ENCODE measurements around the gene ADAMTS2.
"Not testable (repeated sequence)": the region's sequence is repeated elsewhere in the genome, so short reads cannot be mapped to it uniquely, and the experiment has no call there.

ADAMTS2 gene

GRCh38 chr5:179288101-179288808 is 57.0 kb downstream of the ADAMTS2 start:
- ChIA-PET CTCF (no interaction called here), POLR2A (no interaction called here)
- TF ChIP-seq CTBP1 (IDR thresholded peaks at IDR 0.05; ENCODE audit: borderline replicate concordance) (no peak), HDGF (IDR thresholded peaks at IDR 0.05; ENCODE audit: borderline replicate concordance) (no peak), L3MBTL2 (conservative IDR thresholded peaks at IDR 0.05) (no peak), TARDBP (IDR thresholded peaks at IDR 0.05) (no peak), FOXA1 (IDR thresholded peaks at IDR 0.05) (no peak), ZNF384 (IDR thresholded peaks at IDR 0.05) (no peak), ELF4 (IDR thresholded peaks at IDR 0.05) (no peak), ARNT (IDR thresholded peaks at IDR 0.05) (no peak), SP1 (IDR thresholded peaks at IDR 0.05) (no peak), NFRKB (IDR thresholded peaks at IDR 0.05) (no peak), BHLHE40 (IDR thresholded peaks at IDR 0.05; ENCODE audit: borderline replicate concordance) (no peak), LEF1 (IDR thresholded peaks at IDR 0.05; ENCODE audit: borderline replicate concordance) (no peak)
- DNase-seq (ENCODE audit: extremely low spot score), result no peak

GRCh38 chr5:179287631-179288030 is 57.6 kb downstream of the ADAMTS2 start:
- TF ChIP-seq FOXA1 (IDR thresholded peaks at IDR 0.05) (no peak), ELF4 (IDR thresholded peaks at IDR 0.05) (no peak), TARDBP (IDR thresholded peaks at IDR 0.05) (no peak), L3MBTL2 (conservative IDR thresholded peaks at IDR 0.05) (no peak), FOXM1 (IDR thresholded peaks at IDR 0.05; ENCODE audit: borderline replicate concordance) (no peak), ARNT (IDR thresholded peaks at IDR 0.05) (no peak), FOXK2 (IDR thresholded peaks at IDR 0.05) (no peak), BHLHE40 (IDR thresholded peaks at IDR 0.05; ENCODE audit: borderline replicate concordance) (no peak)
- ChIA-PET POLR2A (no interaction called here), CTCF (interaction anchor here (0.6 kb wide), 1 partner anchor 44 kb away, joined by 3 read pairs; no protein-coding TSS in a partner anchor)
- no peak for DNase-seq (ENCODE audit: extremely low spot score)

- TF ChIP-seq SP1 (IDR thresholded peaks at IDR 0.05), result no peak
- TF ChIP-seq TARDBP (IDR thresholded peaks at IDR 0.05), result no peak
- TF ChIP-seq ARNT (IDR thresholded peaks at IDR 0.05), result no peak
- no peak for TF ChIP-seq PKNOX1 (IDR thresholded peaks at IDR 0.05)
- no peak for TF ChIP-seq ZNF384 (IDR thresholded peaks at IDR 0.05)
- TF ChIP-seq FOXM1 (IDR thresholded peaks at IDR 0.05; ENCODE audit: borderline replicate concordance), result no peak
- ChIA-PET POLR2A (no interaction called here), CTCF (interaction anchor here (0.6 kb wide), 1 partner anchor 44 kb away, joined by 3 read pairs; no protein-coding TSS in a partner anchor)
- no peak for DNase-seq (ENCODE audit: extremely low spot score)
These were observed 58.2 kb downstream of the ADAMTS2 start for GRCh38 chr5:179287071-179287470.

- DNase-seq (ENCODE audit: extremely low spot score); POLR2A ChIA-PET; CTCF ChIA-PET: not testable (repeated sequence)
These were observed 59.5 kb downstream of the ADAMTS2 start for GRCh38 chr5:179285776-179286162.

- ChIA-PET CTCF (no interaction called here), POLR2A (no interaction called here)
- DNase-seq (ENCODE audit: extremely low spot score), result no peak
- TF ChIP-seq HDGF (IDR thresholded peaks at IDR 0.05; ENCODE audit: borderline replicate concordance) (no peak), LEF1 (IDR thresholded peaks at IDR 0.05; ENCODE audit: borderline replicate concordance) (no peak), CTBP1 (IDR thresholded peaks at IDR 0.05; ENCODE audit: borderline replicate concordance) (no peak), ZNF384 (IDR thresholded peaks at IDR 0.05) (no peak), FOXM1 (IDR thresholded peaks at IDR 0.05; ENCODE audit: borderline replicate concordance) (no peak), L3MBTL2 (conservative IDR thresholded peaks at IDR 0.05) (no peak), BHLHE40 (IDR thresholded peaks at IDR 0.05; ENCODE audit: borderline replicate concordance) (no peak), ELF4 (IDR thresholded peaks at IDR 0.05) (no peak), SP1 (IDR thresholded peaks at IDR 0.05) (no peak), FOXK2 (IDR thresholded peaks at IDR 0.05) (no peak), FOXA1 (IDR thresholded peaks at IDR 0.05) (no peak), SUZ12 (IDR thresholded peaks at IDR 0.05) (no peak), ARNT (IDR thresholded peaks at IDR 0.05) (no peak), TARDBP (IDR thresholded peaks at IDR 0.05) (no peak), NFRKB (IDR thresholded peaks at IDR 0.05) (no peak), PKNOX1 (IDR thresholded peaks at IDR 0.05) (no peak)
These were observed 60.3 kb downstream of the ADAMTS2 start for GRCh38 chr5:179284751-179285631.

- CTCF ChIA-PET; DNase-seq (ENCODE audit: extremely low spot score); POLR2A ChIA-PET: not testable (repeated sequence)
These were observed 61.4 kb downstream of the ADAMTS2 start for GRCh38 chr5:179283908-179284307.

GRCh38 chr5:179281694-179282093 is 63.6 kb downstream of the ADAMTS2 start:
- TF ChIP-seq TARDBP (IDR thresholded peaks at IDR 0.05) (no peak), CTBP1 (IDR thresholded peaks at IDR 0.05; ENCODE audit: borderline replicate concordance) (no peak), ARNT (IDR thresholded peaks at IDR 0.05) (no peak), PKNOX1 (IDR thresholded peaks at IDR 0.05) (no peak), BHLHE40 (IDR thresholded peaks at IDR 0.05; ENCODE audit: borderline replicate concordance) (no peak)
- CTCF ChIA-PET, result interaction anchor here (0.6 kb wide), 1 partner anchor 372 kb away, joined by 4 read pairs; no protein-coding TSS in a partner anchor
- no peak for DNase-seq (ENCODE audit: extremely low spot score)
- POLR2A ChIA-PET, result no interaction called here
